Jurkat, Clone E6-1 (cell line): ENCODE data around the gene ITPR3.

Experiments
- DNase-seq: peaks from one replicate; pipeline ENCODE4 v3.0.0-alpha.2; 2011; ENCODE audit warnings: low read depth, low spot score
- H3K4me3 ChIP-seq: 2 replicates; pipeline ENCODE4 v1.5.1; 2011; ENCODE audit warnings: mild to moderate bottlenecking, low read length, control low read depth, moderate library complexity

ITPR3 gene

DNA sequence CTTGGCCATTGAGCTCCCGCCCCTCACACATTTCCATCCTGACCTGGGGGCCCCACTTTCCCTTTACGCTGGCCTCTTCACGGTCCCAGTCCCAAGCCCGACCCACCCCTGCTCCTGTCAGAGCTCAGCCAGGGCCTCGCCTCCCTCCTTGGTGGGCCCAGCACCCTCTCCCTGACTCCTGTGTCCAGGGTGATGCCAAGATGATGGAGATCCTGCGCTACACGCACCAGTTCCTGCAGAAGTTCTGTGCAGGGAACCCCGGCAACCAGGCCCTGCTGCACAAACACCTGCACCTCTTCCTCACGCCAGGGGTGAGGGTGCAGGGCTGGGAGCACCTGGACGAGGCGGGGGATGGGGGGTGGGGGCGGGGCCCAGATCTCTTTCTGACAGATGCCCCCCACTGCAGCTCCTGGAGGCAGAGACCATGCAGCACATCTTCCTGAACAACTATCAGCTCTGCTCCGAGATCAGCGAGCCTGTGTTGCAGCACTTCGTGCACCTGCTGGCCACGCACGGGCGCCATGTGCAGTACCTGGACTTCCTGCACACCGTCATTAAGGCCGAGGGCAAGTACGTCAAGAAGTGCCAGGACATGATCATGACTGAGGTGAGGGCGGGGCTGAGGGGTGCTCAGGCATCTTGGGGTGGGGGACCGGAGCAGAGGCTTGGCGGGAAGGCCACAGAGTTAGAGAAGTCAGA, 57.3 kb downstream of the ITPR3 start:
- no peak overlapping the region for H3K4me3 ChIP-seq
- DNase-seq, result no peak

DNA sequence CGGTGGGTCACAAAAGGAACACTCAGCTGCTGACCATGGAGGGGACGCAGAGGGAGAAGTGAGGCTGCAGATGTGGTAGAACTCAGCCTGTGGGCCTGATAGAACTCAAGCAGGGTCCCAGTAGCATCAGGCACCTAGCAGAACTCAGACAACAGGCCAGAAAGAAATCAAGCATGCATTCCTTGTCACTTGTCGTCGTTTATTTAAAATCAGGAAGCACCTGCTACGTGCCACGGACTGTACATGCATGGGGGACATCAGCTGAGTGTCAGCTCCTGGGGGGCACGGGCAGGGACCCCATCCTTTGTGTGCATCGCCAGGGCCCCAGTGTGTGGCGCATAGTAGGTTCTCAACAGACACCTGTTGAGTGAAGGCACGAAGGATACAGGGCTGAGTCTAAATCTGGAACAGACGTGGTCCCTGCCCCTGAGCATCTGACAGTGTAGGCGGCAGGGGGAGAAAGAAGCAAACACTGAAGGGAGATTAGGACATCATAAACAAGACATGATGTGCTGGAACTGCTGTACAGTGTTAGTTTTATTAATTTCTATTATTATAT, 57.9 kb downstream of the ITPR3 start:
- no peak overlapping the region for H3K4me3 ChIP-seq
- DNase-seq, result no peak

DNA sequence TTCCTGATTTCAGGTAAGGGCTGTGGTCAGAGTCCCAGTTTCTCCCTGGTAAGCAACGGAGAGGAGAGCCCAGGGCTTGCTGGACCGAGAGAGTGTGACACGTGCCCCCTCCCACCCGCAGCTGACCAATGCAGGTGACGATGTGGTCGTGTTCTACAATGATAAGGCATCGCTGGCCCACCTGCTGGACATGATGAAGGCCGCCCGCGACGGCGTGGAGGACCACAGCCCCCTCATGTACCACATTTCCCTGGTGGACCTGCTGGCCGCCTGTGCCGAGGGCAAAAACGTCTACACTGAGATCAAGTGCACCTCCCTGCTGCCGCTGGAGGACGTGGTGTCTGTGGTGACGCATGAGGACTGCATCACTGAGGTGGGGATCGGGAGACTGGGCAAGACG, 58.6 kb downstream of the ITPR3 start:
- no peak overlapping the region for H3K4me3 ChIP-seq
- no peak for DNase-seq

DNA sequence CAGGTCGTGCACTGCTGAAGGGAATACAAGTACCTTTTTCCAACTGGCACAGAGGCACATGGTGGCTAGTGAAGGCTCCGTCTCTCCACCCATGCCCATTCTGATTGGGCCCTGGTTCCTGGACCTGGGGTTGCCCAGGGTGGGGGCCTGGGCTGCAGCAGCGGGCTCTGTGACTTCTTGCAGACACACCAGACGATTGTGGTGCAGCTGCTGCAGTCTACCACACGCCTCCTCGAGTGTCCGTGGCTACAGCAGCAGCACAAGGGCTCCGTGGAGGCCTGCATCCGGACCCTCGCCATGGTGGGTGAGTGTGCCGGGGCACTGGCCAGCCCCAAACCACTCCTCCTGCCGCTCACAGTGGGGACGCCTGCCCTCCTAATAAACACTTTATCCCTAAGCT, 61.2 kb downstream of the ITPR3 start:
- DNase-seq, result no peak
- H3K4me3 ChIP-seq, result no peak overlapping the region

DNA sequence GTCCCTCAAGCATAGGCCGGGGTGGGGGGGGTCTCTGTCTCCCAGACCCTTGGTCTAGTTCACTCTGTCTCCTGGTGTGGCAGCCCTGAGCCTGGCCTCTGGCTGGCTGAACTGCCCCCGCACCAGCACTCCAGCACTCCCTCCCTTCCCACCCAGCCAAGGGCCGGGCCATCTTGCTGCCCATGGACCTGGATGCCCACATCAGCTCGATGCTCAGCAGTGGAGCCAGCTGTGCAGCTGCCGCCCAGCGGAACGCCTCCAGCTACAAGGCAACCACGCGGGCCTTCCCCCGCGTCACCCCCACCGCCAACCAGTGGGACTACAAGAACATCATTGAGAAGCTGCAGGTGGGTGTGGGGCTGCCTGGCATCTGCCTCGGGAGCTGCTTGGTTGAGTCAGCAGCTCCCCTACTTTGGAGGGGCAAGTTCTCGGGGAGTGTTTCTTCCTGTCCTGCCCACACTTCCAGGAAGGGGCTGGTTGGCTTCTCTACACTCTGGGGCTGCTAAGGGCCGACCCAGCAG, 62.0 kb downstream of the ITPR3 start:
- no peak overlapping the region for H3K4me3 ChIP-seq
- DNase-seq, result no peak

DNA sequence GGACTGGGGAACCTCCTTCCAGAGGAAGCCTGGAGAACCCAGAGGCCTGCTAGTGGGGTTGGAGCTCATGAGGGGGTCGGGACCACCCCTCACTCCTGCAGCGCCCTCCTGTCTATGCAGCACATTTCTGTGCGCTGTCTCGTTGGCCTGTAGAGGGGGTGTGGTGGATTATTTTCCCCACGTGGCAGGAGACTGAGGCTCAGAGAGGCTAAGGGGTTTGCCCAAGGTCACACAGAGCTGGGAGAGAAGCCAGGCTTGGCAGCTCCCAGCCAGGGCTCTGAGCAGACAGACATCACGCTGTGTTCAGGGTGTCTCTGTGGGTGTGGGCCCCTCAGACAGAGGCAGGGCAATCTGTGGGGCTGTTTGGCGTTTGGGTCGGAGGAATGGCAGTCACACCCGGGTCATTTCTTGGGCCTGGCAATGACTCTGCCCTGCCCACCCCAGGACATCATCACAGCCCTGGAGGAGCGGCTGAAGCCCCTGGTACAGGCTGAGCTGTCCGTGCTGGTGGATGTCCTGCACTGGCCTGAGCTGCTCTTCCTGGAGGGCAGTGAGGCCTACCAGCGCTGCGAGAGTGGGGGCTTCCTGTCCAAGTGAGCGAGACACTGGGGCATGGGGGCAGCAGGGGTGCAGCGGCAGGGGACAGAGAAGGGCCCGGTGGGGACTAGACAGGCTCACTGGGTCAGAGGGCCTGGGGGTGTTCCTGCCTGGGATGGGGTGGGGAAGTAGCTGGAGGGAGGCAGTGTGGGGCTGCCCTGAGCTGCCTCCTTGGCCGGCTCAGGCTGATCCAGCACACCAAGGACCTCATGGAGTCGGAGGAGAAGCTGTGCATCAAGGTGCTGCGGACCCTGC, 62.7 kb downstream of the ITPR3 start:
- DNase-seq, result no peak
- no peak overlapping the region for H3K4me3 ChIP-seq

DNA sequence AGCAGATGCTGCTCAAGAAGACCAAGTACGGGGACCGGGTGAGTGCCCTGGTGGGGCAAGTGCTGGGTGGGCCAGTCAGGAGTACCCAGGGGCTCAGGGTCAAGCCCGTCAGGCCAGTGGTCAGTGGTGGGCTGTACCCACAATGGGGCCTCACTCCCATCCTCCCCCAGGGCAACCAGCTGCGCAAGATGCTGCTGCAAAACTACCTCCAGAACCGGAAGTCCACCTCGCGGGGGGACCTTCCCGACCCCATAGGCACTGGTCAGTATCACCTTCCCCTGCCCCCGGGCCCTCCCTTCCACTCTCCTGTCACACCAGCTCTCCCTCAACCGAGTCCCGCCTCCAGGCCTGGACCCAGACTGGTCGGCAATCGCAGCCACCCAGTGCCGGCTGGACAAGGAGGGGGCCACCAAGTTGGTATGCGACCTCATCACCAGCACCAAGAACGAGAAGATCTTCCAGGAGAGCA, 63.3 kb downstream of the ITPR3 start:
- no peak overlapping the region for H3K4me3 ChIP-seq

DNA sequence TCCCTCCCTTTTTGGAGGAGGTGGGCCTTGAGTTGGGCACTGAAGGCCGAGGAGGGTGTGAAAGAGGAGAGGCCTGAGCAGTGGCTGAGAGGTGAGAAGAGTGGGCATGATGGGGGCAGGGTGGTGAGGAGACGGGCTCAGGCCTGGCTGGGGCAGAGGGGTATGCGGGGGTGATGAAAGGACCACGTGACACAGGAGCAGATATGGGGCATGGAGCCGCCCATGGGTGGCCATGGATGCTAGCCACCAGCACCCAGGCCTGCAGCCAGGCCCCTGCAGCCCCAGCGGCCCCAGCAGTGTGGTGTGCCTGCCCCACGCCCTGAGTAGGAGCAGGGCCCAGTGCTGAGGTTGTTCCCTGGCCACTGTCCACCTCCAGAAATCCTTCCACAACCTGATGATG, 63.9 kb downstream of the ITPR3 start:
- DNase-seq, result no peak
- H3K4me3 ChIP-seq, result no peak overlapping the region

More for the DNA sequence above, 63.3 kb downstream of the ITPR3 start:
- DNase-seq, result no peak

DNA sequence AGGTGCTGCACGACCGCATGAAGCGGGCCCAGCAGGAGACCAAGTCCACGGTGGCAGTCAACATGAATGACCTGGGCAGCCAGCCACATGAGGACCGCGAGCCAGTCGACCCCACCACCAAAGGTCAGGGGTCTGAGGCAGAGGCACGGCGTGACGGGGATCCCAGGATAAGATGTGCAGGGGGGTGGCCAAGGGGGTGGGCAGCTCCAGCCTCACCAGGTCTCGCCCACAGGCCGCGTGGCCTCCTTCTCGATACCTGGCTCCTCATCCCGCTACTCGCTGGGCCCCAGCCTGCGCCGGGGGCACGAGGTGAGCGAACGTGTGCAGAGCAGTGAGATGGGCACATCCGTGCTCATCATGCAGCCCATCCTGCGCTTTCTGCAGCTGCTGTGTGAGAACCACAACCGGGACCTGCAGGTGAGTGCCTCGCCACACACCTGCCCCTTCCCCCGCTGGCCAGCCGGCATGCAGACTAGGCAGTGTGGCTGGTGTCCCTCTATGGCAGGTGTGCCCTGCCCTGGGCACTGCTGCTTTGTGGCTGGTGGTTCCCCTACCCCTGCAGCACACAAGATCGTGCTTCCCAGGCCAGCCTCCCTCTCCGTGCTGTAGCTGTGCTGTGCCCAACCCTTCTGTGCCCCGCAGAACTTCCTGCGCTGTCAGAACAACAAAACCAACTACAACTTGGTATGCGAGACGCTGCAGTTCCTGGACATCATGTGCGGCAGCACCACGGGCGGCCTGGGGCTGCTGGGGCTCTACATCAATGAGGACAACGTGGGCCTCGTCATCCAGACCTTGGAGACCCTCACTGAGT, 64.5 kb downstream of the ITPR3 start:
- H3K4me3 ChIP-seq, result no peak overlapping the region
- no peak for DNase-seq

DNA sequence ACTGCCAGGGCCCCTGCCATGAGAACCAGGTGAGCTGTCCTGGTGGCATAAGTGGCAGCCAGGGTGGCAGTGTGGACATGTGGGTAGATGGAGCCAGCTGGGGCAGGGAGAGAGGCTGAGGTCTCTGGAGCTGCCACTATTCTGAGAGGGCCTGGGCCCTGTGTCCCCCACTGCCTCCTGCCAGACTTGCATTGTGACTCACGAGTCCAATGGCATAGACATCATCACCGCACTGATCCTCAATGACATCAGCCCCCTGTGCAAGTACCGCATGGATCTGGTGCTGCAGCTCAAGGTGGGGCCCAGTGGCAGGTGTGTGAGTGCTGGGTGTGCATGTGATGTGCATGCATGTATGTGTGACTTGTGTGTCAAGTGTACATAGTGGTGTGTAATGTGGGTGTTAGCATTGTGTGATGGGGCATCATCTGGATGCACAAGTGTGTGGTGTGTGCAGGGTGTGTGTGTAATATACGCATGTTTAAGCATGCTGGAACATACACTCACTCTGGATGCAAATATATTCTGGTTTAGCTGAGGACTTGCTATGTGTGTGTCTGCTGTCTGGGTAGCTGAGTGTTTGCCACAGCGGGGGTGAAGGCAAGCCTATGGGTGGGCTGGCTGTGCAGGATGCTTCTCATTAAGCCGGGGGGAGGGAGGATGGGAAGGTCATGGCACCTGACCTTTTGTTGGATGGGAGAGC, 65.3 kb downstream of the ITPR3 start:
- H3K4me3 ChIP-seq, result no peak overlapping the region
- DNase-seq, result no peak

DNA sequence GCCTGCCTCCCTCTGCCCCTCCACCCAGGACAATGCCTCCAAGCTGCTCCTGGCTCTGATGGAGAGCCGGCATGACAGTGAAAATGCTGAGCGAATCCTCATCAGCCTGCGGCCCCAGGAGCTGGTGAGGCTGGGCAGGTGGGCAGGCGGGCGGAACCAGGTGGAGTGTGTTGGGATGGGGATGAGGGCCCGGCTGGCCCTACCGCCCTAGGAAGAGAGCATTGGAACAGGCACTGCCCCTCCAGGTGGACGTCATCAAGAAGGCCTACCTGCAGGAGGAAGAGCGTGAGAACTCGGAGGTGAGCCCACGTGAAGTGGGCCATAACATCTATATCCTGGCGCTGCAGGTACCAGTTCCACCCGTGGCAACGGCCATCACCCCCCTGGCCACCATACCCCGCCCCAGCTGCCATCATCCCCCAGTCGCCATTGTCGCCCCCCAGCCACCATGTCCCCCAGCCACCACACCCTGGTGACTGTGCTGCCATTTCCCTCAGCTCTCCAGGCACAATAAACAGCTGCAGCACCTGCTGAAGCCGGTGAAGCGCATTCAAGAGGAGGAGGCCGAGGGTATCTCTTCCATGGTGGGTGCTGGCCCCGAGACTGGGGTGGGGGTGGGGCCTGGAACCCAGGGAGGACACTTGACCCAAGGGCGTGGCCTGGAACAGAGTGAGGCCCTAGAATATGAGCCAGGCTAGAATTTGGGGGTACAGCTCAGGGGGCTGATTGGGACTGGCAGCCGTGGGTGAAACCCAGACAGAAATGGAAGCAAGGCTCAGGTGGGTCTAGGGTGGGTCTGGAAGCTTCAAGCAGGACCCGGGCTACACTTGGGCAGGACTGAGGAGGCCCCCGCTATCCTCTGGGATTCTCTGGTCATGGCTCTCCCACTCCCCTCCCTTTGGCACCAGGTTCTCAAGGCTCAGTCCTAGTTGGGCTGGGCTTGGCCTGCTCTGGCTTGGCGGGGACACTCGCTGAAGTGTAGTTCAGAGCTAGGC, 66.2 kb downstream of the ITPR3 start:
- DNase-seq, result no peak
- no peak overlapping the region for H3K4me3 ChIP-seq

DNA sequence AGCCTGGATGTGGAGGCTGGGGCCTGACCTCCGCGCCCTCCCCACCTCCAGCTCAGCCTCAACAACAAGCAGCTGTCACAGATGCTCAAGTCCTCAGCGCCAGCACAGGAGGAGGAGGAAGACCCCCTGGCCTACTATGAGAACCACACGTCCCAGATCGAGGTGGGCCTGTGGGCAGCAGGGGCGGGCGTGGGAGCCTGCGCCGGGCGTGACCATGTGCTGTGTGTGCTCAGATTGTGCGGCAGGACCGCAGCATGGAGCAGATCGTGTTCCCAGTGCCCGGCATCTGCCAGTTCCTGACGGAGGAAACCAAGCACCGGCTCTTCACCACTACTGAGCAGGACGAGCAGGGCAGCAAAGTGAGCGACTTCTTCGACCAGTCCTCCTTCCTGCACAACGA, 66.9 kb downstream of the ITPR3 start:
- no peak overlapping the region for H3K4me3 ChIP-seq

DNA sequence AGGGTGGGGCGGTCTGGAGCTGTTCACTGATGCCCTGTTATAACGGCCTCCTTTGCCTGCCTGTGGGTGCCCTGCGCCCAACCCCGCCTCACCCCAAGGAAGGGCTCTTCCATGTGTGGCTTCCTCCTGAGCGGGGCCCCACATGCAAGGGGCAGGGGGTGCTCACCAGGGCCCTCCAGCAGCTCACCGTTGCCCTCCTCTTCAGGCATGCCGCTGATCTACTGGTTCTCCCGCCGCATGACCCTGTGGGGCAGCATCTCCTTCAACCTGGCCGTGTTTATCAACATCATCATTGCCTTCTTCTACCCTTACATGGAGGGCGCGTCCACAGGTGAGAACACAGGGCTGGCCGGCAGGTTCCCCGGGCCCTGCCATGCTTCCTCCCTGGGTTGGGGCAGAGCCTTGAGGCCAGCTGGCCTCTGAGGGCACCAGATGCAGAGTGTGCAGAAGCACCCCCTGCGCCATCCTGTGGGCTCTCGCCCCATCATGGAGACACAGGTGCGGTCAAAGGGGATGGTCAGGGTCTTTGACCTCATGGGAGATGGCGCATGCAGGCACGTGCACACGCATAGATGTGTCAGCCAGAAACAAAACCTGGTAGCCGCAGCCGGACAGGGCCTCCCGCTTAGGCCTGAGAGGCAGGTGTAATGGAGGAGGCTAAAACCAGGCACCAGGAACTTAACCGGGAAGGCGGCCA, 67.5 kb downstream of the ITPR3 start:
- no peak for DNase-seq
- no peak overlapping the region for H3K4me3 ChIP-seq

More for the DNA sequence above, 66.9 kb downstream of the ITPR3 start:
- DNase-seq, result no peak

DNA sequence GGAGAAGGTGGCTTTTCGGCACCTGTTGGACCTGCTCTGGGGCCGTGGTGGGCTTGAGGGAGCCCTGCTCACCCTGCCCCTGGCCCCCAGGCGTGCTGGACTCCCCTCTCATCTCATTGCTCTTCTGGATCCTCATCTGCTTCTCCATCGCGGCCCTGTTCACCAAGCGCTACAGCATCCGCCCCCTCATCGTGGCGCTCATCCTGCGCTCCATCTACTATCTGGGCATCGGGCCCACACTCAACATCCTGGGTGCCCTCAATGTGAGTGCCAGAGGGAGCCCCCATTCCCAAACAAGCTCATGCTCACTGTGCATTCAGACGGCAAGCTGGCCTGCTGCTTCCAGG, 68.0 kb downstream of the ITPR3 start:
- H3K4me3 ChIP-seq, result no peak overlapping the region
- no peak for DNase-seq

DNA sequence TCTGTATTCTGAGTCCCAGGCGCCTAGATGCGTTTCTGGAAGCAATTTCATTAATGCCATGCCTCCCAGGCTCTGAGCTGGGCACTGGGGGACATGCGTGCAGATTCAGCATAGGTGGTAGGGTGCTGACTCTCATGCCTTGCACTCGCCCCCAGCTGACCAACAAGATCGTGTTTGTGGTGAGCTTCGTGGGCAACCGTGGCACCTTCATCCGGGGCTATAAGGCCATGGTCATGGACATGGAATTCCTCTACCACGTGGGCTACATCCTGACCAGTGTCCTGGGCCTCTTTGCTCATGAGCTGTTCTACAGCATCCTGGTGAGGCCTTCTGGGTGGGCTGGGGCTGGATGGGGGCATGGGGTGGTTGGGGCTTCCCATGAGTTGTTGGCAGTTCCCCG, 68.8 kb downstream of the ITPR3 start:
- no peak overlapping the region for H3K4me3 ChIP-seq
- no peak for DNase-seq

DNA sequence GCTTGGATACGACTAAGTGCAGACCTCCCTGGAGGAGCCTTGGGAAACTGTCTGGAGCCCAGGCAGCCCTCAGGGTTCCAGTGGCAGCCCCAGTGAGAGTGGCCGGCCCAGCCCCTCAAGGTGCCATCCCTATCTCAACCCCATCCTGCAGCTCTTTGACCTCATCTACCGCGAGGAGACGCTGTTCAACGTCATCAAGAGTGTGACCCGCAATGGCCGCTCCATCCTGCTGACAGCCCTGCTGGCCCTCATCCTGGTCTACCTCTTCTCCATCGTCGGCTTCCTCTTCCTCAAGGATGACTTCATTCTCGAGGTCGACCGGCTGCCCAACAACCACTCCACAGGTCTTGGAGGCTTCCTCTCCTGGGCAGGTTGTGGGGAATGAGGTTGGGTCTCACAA, 69.6 kb downstream of the ITPR3 start:
- H3K4me3 ChIP-seq, result no peak overlapping the region
- no peak for DNase-seq

DNA sequence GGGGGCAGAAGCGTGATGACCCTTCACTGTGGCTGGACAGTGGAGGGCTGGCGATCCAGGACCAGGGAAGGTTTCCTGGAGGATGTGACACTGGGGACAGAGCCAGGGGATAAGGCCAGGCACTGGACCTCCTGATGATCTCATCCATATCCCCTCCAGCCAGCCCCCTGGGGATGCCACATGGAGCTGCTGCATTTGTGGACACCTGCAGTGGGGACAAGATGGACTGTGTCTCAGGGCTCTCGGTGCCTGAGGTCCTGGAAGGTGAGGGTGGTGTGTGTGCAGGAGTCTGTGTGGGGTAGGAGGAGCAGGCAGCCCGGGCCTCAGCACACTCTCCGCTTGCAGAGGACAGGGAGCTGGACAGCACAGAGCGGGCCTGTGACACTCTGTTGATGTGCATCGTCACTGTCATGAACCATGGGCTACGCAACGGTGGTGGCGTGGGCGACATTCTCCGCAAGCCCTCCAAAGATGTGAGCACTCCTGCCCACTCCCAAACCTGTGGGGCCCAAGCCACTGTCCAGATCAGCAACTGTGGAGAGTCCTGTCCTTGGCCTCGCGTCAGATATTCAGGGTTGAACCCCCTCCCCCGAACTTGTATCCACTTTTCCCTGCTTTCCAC, 70.4 kb downstream of the ITPR3 start:
- DNase-seq, result no peak
- no peak overlapping the region for H3K4me3 ChIP-seq
